H1 (cell line): ENCODE results near the gene DYNLT3. TPM values are rescaled to one million over a fixed set of nuclear protein-coding genes. Genes with fewer than 3 reads are reported as not detected.

ENCODE experiments used
- ATF3 ChIP-seq: IDR thresholded peaks from 2 replicates; pipeline ENCODE4 v1.6.1; 2011; ENCODE audit warnings: low read depth, mild to moderate bottlenecking, low read length; ENCODE audit not compliant: insufficient read depth
- CBX8 ChIP-seq: fragments of 300-800, 300-1000 bp; sonication (generic); IDR thresholded peaks from 2 replicates; pipeline ENCODE4 v1.7.1; 2016; ENCODE audit warnings: low read depth, low read length, borderline replicate concordance
- EGR1 ChIP-seq: IDR thresholded peaks from 2 replicates; pipeline ENCODE4 v1.6.1; 2011; ENCODE audit warnings: low read depth, low read length, borderline replicate concordance
- SP4 ChIP-seq: IDR thresholded peaks from 2 replicates; pipeline ENCODE4 v1.6.1; 2012; ENCODE audit warnings: low read length, inconsistent platforms
- polyA plus RNA-seq, 7 experiments: library from polyadenylated mRNA; depleted of rRNA in 3 of 7; stranded (reverse) in 5 of 7; unstranded in 2 of 7; fragments of >200 nt in 5 of 7; fragments of 200-250 nt in 2 of 7; gene quantifications; 1 replicate in 5 of 7; 2 replicates in 1 of 7; 4 replicates in 1 of 7; pipeline versions ENCODE4 v1.2.1 to v1.2.3, GENCODE V29; 2011 to 2013; ENCODE audit warnings: missing spikeins in 2 of 7, mixed read lengths in 2 of 7
- total RNA-seq: library from RNA; stranded (reverse); fragmentation: NEBNext Ultra II Directional; extraction: Animal tissue kit (Norgen Biotek cat#: 25700); gene quantifications from 2 replicates; pipeline ENCODE4 v1.2.1, GENCODE V29; 2021
- TF ChIP-seq, protein P1 (sequence below): IDR thresholded peaks from 2 replicates; pipeline ENCODE4 v1.6.1; 2011; ENCODE audit warnings: low read length, improper control_type of control experiment

Gene DYNLT3
- total and polyA plus RNA-seq, 2 of the 8 experiments (the other 6 are each of a cell fraction or from before 2014, with no cell fraction given) = 2.3 to 3.5 TPM

DNA sequence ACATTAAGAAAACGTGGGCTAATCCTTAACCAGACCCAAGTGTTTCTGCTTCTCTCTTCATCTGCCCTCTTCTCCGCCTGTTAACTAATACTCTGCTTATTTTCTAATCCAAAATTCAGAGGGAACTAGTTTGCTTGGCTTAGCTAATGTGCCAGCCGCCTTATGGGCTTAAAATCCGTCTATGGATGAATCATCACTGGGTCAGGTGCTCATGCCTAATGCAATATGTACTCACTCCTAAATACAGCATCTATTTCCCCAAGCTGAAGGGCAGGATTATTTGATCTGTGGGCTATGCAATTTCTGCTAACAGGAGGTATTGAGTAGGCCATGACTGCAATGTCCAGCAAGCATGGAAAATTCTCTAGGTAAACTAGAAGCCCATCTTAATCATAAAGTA is 12.4 kb downstream of the DYNLT3 start (continued):
- TF ChIP-seq, protein P1, sequence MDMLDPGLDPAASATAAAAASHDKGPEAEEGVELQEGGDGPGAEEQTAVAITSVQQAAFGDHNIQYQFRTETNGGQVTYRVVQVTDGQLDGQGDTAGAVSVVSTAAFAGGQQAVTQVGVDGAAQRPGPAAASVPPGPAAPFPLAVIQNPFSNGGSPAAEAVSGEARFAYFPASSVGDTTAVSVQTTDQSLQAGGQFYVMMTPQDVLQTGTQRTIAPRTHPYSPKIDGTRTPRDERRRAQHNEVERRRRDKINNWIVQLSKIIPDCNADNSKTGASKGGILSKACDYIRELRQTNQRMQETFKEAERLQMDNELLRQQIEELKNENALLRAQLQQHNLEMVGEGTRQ = no peak
- TF ChIP-seq EGR1 (no peak), CBX8 (no peak), SP4 (no peak), ATF3 (no peak)
- TF ChIP-seq, all 59 proteins: peak for 0
